Measurements from ENCODE around the gene ZNF341. TPM values are rescaled to one million over a fixed set of nuclear protein-coding genes. Genes with fewer than 3 reads are reported as not detected.

The ZNF341 gene
- total and polyA plus RNA-seq, 9 of the 15 experiments (the other 6 are each of a cell fraction or from before 2014, with no cell fraction given): 0.08 to 2.6 (median 1.0) TPM

- no peak for ATAC-seq
- BruUV-seq (replicated peaks): no TSS peak
- WGBS (ENCODE audit: insufficient coverage, low coverage, missing lambda C conversion rate): 87% methylated on average over 5 of the region's 5 CpGs
- H3K27ac ChIP-seq (ENCODE audit: extremely low read depth, low read depth, low read length): no peak overlapping the region
- in situ Hi-C loops (cut with MboI): no loop called here
- H3K36me3 ChIP-seq (ENCODE audit: control insufficient read depth, insufficient read depth, low read length): peaks cover 10% of the 10 kb centered on the region; the same call in 1 of the 3 replicates
- H3K9me1 ChIP-seq (ENCODE audit: control insufficient read depth, insufficient read depth, low read length): peaks cover 3% of the 10 kb centered on the region
- no peaks in the 10 kb centered on the region for H3K9me3 ChIP-seq (replicated peaks; ENCODE audit: control insufficient read depth, insufficient read depth, low read depth, low read length)
- H3K9ac ChIP-seq (ENCODE audit: insufficient read depth in 1 of 2, low read depth in 2 of 2, low read length in 2 of 2): no peak overlapping the region
- peaks cover 26% of the 10 kb centered on the region for H4K20me1 ChIP-seq (replicated peaks; ENCODE audit: control insufficient read depth, insufficient read depth, low read length)
- FAIRE-seq: peak; percentile 26
- no peak overlapping the region for H3K4me2 ChIP-seq (ENCODE audit: insufficient read depth, low read length)
- peaks cover 5 to 24% of the 10 kb centered on the region in 2 experiments; a peak in 4 of 5 replicates for H3K4me1 ChIP-seq (replicated peaks in 1 of 2; ENCODE audit: control insufficient read depth in 2 of 2, insufficient read depth in 2 of 2, low read length in 2 of 2)
- H2AFZ ChIP-seq (ENCODE audit: low read depth, low read length): no peak overlapping the region
- ChIA-PET CTCF (ENCODE audit: low intra/inter-chr PET ratio) (no interaction called here), POLR2A (interaction anchor here (0.6 to 1.7 kb wide), 7 partner anchors 13 to 277 kb away, joined by 3 to 5 read pairs (median 4); no protein-coding TSS in a partner anchor)
- DNase-seq (ENCODE audit: extremely low read depth in 1 of 4, low spot score in 3 of 4): no peak
- no peaks in the 10 kb centered on the region for H3K27me3 ChIP-seq (ENCODE audit: control insufficient read depth in 2 of 2, insufficient read depth in 2 of 2, low read length in 2 of 2)
- H3K4me3 ChIP-seq: no peak overlapping the region
- TF ChIP-seq TCF3 (CRISPR knock-in tag; IDR thresholded peaks at IDR 0.05) (no peak), ZNF121 (CRISPR knock-in tag; conservative IDR thresholded peaks at IDR 0.05) (peak; percentile 63), CBX8 (IDR thresholded peaks at IDR 0.05; ENCODE audit: borderline replicate concordance, extremely low read depth, low read depth, low read length, poor library complexity, severe bottlenecking) (no peak)
- intact Hi-C loops (cut with micrococcal nuclease): no loop called here
- peaks cover 54% of the 10 kb centered on the region for H3K79me2 ChIP-seq (ENCODE audit: control insufficient read depth, insufficient read depth, low read length)
These were observed 105.5 kb downstream of the ZNF341 start for GRCh38 chr20:33837096-33837830.

All from K562 (cell line).